GM12874 (cell line): ENCODE results near the gene SAC3D1.

Source experiments
- CTCF ChIP-seq: IDR thresholded peaks from 2 replicates; pipeline ENCODE4 v1.5.1; 2011; ENCODE audit warnings: low read depth, mild to moderate bottlenecking, control low read depth, low read length, moderate library complexity; ENCODE audit not compliant: insufficient read depth

The SAC3D1 gene

GRCh38 chr11:65016705-65017104 is 24.3 kb upstream of the SAC3D1 start:
- TF ChIP-seq CTCF = 0 out of 2 replicates have a peak, but pooled peaks have one; percentile 14

- no peak for TF ChIP-seq CTCF
Measured at GRCh38 chr11:65017937-65018336, 23.1 kb upstream of the SAC3D1 start.

GRCh38 chr11:65019824-65020223 is 21.2 kb upstream of the SAC3D1 start:
- TF ChIP-seq CTCF = no peak

DNA sequence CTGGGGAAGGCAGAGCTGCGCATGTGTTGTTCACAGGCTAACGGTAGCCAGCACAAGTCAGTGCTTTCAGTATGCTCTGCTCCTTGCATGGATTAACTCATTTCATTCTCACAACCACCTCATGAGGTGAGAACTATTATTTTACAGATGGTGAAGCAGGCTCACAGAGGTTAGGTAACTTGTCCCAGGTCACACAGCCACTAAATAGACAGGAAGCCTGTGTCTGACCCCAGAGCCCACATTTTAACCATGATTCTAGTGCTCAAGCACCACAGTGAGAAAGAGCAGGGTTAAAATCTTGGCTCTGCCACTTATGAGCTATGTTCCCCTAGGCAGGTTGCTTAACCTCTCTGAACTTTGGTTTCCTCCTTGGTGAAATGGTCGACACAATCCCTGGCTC is 20.0 kb upstream of the SAC3D1 start:
- no peak for TF ChIP-seq CTCF

DNA sequence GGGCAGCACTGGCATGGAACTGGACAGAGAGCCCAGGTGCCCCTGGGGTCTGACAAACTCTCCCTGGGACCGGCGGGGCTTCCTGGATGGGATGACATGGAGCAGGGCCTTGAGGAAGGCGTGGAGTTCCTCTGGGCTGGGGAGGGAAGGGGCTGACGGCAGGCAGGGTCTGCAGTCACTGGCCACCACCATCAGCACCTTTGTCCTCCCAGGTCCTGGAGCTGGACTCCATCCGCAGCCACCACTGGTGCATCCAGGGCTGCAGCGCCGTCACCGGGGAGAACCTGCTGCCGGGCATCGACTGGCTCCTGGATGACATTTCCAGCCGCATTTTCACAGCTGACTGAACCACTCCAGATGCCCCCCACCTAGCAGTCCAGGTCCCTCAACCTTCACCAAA is 19.5 kb upstream of the SAC3D1 start:
- no peak for TF ChIP-seq CTCF

GRCh38 chr11:65026810-65027209 is 14.2 kb upstream of the SAC3D1 start:
- TF ChIP-seq CTCF = no peak

- TF ChIP-seq CTCF = peak; percentile 29; the same call in 1 of the 2 replicates
Measured at GRCh38 chr11:65027213-65028067, 13.6 kb upstream of the SAC3D1 start, which contains the start of gene SNX15. Gene SNX15, plus strand, starts transcription at chr11:65027439. Its CDS starts 99 bp downstream, at chr11:65027538.
